ENCODE results near the gene DCAKD. TPM values are rescaled to one million over a fixed set of nuclear protein-coding genes. Genes with fewer than 3 reads are reported as not detected.

Gene DCAKD
- total RNA-seq, 1 experiment from 2014 or later: 33.0 TPM

DNA sequence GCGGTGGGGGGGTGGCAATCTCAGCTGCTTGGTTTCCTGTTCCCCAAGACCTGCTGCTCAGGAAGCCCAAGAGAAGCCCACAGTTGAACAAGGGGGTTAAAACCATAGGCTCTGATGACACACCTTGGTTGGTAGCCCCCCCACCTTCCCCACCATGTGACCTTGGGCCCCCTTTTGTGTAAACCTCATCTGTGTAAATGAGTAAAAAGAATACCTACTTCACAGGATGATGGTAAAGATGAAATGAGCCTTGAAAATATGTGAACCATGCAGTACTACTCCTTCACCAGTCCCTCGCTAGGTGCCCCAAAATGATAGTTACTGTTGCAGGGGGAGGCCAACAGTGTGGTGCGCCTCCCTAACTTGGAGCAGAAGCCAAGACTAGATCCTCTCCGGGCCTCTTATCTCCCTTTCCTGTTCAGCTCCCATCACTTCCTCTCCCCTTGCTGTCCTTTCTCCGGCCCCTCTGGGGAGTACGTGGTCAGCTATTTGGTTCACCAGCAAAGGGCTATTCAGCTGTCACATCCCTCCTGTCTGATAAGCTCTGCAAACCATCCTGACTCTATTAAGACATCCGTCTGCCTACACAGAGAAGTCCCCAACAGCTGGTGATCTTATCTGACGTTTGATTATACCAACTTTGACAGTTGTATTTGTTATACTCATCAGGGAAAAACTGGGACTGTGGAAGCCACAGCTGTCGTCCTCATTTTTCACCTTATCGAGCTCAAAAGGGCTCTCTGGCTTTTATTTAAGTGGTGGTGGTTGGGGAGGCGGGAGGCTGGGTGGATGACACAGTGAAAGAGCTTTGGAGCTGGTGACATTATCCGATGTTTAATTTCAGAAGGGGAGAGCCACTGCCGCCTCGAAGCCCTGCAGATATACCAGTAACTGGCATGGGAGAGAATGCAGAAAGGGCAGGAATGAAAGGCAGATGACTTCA, 19.9 kb downstream of the DCAKD start:
- DNase-seq (ENCODE audit: low spot score): no peak

- no peak for DNase-seq (ENCODE audit: low spot score)
Observed at GRCh38 chr17:45030733-45031132, 20.7 kb downstream of the DCAKD start.

DNA sequence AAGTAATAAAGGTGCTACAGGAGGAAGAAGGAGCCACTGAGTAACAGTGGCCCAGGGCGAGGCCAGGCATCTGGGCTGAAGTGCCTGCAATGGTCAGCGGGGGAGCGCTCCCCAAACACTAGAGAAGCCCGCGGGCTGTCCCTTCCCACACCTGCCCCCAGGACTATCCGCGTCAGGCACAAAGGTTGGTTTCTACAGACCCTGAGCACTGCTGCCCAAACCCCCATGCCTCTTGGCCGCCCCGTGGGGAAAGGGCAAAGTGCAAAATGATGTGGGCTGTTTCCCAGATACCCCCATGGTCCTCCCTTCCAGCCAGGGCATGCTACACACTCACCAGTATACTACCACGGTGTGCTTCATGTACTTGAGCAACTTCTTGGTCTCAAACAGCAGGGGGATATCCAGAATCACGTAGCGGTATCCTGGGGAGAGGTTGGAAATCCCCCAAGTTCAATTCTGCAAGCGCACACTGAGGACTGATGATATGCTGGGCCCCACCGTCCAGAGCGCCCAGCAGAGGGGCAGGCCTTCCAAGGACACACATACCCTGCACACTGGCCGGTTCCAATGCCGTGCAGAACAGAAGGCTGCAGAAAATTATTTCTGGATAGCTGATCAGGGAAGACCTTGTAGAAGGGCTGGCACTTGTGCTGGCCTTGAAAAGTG, 21.5 kb downstream of the DCAKD start:
- DNase-seq (ENCODE audit: low spot score): no peak

DNA sequence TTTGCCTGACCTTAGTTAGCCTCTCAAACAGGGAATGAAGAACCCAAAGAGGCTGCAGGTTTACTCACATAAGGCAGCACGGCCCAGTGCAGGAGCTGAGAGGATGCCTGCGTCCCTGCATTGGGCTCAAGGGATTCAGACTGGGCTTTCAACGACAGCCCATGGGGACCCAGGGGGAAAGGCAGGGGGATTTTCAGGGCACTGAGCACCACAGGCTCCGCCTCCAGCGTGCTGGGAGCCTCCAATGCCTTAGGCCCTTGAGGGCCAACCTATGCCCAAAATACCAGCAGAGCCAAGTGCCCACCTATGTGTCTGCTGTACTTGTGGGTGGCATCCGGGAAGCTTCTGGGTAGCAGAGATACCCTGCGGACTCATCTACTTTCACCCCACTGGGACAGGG, 22.3 kb downstream of the DCAKD start:
- DNase-seq (ENCODE audit: low spot score): no peak

- no peak for DNase-seq (ENCODE audit: low spot score)
Observed at GRCh38 chr17:45022655-45023339, 28.6 kb downstream of the DCAKD start.

DNA sequence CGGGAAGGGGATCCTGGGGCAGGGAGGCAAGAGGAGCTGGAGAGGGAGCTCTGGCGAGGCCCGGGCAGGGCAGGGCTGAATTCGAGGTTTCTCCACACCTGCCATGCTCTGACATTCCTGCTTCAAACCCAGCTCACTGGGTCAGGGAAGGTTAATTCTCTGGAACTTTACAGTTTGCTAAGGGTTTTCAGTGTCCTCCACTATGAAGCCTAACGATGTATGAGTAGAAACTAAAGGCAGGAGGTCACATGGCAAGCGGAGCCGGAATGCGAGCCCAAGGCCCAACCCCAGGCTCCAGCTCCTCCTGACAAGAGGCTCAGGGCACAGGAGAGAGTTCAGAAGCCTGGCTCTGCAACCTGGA, 29.2 kb downstream of the DCAKD start:
- DNase-seq (ENCODE audit: low spot score): peak; percentile 22

DNA sequence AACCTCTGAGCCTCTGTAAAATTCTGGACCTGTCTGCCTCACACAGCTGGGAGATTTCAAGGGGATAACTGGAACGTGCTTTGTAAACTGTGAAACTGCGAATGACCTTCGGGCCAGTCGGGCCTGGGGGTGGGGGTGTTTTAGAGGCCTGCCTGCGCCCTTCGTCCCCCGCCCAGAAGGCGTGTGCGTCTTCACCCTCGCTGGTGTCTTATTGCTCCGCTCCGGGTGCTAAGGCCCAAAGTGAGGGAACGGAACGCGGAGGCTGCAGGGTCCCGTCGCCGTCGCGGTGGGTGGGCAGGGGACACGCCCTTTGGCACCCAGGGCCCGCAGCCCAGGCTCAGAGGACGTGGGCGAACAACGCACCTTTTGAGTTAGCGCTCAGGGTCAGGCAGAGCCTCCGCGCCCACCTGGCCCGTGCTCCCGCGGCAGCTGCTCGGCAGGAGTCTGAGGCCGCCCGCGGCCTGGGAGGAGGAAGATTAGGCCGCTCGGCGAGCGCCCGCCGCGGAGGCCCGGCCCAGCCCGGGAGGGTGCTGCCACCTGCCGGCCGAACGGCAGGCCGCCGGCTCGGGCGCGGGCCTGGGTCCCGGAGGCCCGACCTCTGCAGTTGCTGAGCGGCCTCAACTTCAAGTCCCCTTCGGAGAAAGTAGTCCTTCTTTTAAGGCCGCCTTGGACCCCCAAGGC, 29.7 kb downstream of the DCAKD start:
- DNase-seq (ENCODE audit: low spot score): peak; percentile 37

DNA sequence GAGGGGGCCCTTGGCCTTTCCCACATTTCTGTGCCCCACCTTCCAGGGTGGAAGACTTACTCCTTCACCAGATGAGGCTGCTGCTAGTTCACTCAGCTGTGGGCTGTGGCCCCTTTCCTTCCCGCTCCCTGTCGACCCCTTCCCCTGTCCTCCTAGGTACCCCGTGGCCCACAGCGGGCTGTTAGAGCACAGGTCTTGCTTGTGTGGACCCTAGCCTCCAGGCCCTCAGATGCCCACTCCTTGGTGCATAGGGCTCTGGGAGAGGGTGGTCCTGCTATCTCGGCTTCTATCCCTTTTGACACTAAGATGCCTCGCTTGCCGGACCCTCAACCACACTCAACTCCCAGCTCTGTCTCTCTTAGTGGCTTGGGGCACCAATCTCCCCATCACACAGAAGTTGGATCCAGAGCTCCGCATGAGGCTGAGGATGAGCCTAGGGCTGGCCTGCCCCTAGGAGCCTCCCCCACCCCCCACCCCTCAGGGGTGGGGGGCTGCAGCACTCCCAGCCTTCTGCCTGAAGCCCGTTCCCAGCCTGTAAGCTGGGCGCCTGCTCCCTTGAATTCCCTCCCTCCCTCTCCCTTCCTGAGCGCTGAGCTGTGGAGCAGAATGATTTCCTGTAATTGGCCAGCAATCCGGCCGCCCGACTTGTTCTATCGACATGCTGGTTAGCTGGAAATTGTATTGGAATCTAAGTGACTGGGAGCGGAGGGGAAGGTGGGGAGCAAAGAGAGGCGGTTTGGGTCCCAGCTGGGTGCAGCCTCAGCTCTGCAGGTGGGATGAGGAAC, 30.9 kb downstream of the DCAKD start:
- DNase-seq (ENCODE audit: low spot score): no peak

- DNase-seq (ENCODE audit: low spot score): peak; percentile 22
Observed at GRCh38 chr17:45018848-45019711, 32.4 kb downstream of the DCAKD start.

- no peak for DNase-seq (ENCODE audit: low spot score)
Observed at GRCh38 chr17:45018514-45018847, 33.0 kb downstream of the DCAKD start.

DNA sequence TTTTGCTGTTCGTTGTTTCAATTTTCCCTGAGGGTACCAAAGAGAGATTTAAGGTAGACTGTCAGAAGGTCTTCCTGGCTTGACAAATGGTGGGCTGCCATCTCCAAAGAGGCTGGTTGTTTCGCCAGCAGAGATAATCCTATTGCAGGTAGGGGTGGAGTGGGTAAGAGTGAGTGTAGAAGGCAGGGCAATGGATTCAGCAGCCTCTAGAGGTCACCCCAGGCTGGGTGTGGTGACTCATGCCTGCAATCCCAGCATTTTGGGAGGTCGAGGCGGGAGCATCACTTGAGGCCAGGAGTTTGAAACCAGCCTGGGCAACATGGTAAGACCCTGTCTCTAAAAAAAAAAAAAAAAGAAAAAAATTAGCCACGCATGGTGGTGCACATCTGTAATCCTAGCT, 34.6 kb downstream of the DCAKD start:
- DNase-seq (ENCODE audit: low spot score): peak; percentile 45

GRCh38 chr17:45016237-45016636, 35.2 kb downstream of the DCAKD start:
- no peak for DNase-seq (ENCODE audit: low spot score)

DNA sequence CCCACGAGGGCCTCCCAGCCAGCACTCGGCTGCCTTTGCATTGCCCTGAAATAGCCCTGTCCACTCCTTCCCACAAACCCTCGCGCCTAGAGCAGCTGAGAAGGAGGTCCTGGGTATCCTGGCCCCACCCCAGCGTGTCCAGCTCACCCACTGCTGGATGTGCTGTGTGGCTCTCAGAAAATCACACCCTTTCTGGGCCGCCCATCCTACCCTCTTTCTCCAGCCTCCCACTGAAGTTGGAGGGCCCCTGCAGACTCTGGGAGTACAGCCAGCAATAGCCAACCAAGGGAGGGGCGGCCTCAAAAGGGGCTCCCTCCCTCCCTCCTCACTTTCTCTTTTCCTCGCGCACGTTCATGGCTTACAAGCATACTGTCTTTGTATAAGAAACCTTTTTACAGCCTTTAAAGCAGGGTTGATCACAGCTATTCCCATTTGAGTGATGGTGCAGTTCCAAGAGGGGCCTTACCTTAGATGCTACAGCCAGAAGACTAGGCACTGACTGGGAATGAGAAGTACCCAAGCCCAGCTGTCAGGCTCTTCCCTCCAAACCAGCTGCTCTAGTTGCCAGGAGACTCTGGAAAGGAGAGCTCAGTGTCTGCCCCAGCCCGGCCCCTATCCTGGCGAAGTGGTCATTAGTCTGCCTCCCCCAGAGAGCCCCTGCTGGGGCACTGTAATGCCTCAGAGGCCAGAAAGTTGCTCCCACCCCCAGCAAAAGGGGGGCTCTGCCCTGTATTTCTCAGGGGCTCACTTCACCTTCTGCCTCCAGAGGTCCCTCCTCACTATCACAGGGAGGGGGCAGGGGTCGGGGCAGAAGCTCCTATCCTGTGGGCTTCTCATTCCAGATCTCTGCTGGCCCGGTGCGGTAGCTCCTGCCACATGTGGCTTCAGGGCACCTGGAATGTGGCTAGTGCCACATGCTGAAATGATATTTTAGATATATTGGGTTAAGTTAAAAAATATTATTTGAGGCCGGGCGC, 38.1 kb downstream of the DCAKD start:
- no peak for DNase-seq (ENCODE audit: low spot score)

- DNase-seq (ENCODE audit: low spot score): no peak
Observed at GRCh38 chr17:45011767-45012166, 39.7 kb downstream of the DCAKD start.

DNA sequence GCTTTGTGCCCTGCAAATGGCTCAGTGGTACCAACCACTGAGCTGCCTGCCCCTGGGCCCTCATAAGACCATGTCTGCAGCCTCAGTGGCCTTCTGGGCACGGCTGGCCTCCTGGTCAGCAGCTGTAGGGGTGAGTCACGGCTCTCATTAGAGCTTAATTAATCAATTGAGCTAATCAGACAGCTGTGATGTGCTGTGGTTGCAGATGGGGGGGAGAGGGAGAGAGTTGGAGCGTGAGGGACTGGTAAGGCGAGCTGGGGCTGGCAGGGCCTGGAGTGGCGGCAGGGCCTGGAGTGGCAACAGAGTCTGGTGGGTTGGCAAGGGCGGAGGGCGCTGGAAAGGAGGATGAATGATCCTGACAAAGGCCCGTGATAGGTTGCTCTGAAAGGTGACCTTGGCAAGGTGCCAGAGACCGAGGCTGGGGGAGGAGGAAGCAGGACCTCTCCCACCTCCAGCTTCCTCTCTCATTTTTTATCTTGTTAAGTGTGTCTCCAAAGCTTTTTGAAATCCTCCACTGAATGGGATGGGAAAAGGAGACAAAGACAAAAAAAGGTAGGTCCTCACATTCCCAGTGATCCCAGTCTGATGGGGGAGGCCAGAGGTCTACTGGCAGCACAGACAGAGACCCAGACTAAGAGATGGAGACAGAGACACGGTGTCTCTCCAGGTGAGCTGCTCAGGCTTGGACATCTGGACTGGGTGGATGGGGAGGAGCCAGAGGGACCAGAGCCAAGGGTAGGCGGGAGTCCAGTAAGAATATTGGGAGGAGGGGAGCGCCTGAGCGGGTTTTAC, 41.6 kb downstream of the DCAKD start:
- no peak for DNase-seq (ENCODE audit: low spot score)

DNA sequence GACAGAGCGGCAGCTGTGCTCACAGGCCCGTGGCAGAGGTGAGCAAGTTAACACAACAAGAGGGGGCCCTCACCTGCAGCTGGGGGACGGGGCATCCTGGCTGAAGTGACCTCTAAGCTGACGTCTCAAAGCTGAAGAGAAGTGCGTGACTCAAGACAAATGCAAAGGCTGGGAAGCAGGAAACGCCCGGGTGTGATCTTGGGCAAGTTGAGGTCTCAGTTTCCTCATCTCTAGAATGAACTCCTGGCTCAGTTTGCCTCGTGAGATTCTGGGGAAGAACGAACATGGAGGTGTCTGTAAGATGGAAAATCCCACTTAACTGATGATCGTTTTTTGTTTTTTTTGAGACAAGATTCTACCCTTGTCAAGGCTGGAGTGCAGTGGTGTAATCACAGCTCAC, 43.2 kb downstream of the DCAKD start:
- no peak for DNase-seq (ENCODE audit: low spot score)

DNA sequence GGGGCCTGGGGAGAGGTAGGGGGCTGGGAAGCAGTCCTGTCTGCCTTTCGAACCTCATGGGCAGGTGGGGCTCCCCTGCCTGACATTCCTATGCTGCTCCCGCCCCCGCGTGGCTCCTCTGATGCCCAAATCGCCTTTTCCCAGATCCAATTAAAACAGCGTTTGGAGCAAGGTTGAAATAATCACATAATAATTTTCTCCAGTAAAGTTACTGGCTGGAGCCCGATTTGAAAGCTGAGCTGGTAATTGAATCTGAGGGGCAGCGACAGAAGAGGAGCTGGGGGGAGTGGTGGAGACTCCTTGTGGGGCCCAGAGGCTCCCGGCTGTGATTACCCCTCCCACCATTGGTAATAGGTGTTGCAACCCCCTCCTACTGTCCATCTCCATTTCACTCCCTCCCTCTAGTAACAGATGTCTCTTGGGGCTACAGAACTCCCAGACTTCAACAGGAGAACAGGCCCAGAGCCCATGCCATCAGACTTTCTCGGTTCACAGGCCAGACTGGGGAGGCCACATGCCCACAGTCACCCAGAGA, 44.4 kb downstream of the DCAKD start:
- no peak for DNase-seq (ENCODE audit: low spot score)

- DNase-seq (ENCODE audit: low spot score): no peak
Observed at GRCh38 chr17:45005700-45006099, 45.7 kb downstream of the DCAKD start.

Measured in A172 (cell line).